WERI-Rb-1 (cell line): Measurements from ENCODE around the gene KRTAP10-10.

Experiments used
- DNase-seq: peaks from one replicate; pipeline ENCODE4 v3.0.0-alpha.2; 2020
- H3K27ac ChIP-seq: fragments of 250-450 bp; sonication (Bioruptor Pico); 2 replicates; pipeline ENCODE4 v1.5.1; 2020; ENCODE audit warnings: mild to moderate bottlenecking, moderate library complexity
- H3K27me3 ChIP-seq: fragments of 250-450 bp; sonication (Bioruptor Pico); 2 replicates; pipeline ENCODE4 v1.5.1; 2021; ENCODE audit warnings: mild to moderate bottlenecking, low read depth, moderate library complexity; ENCODE audit not compliant: insufficient read depth, severe bottlenecking
- H3K36me3 ChIP-seq: fragments of 250-450 bp; sonication (Bioruptor Pico); 2 replicates; pipeline ENCODE4 v1.5.1; 2020; ENCODE audit warnings: mild to moderate bottlenecking, moderate library complexity
- H3K4me3 ChIP-seq: 2 replicates; pipeline ENCODE4 v1.5.1; 2011; ENCODE audit warnings: low read depth, mild to moderate bottlenecking, control low read depth, low read length
- H3K9me3 ChIP-seq: fragments of 250-450 bp; sonication (Bioruptor Pico); 2 replicates; pipeline ENCODE4 v1.5.1; 2021; ENCODE audit warnings: mild to moderate bottlenecking, moderate library complexity; ENCODE audit not compliant: severe bottlenecking
- TF ChIP-seq, protein P1 (sequence below): IDR thresholded peaks from 2 replicates; pipeline ENCODE4 v1.5.1; 2011; ENCODE audit warnings: low read depth, mild to moderate bottlenecking, control low read depth, inconsistent platforms, low read length

KRTAP10-10 gene

DNA sequence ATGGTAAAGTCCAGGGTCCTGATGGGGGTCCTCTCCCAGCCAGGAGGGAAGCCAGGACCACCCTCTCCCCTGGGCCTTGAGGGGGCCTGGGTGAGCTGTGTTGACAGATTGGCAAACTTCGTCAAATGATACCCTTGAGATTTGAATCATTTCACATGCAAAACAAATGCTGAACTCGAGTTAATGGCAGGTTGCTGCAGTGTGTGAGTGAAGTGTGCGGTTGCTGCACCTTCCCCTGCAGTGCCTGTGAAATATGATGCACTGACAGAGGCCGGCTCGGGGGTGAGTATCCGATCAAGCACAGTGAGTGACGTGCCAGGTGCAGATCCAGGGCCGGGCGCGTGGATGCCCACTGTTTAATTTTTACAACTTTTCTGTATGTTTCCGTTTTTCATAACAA, 50.5 kb downstream of the KRTAP10-10 start:
- no peak overlapping the region for H3K27ac ChIP-seq
- H3K36me3 ChIP-seq: no peaks in the 10 kb centered on the region
- no peaks in the 10 kb centered on the region for H3K27me3 ChIP-seq
- DNase-seq: no peak
- TF ChIP-seq, protein P1, sequence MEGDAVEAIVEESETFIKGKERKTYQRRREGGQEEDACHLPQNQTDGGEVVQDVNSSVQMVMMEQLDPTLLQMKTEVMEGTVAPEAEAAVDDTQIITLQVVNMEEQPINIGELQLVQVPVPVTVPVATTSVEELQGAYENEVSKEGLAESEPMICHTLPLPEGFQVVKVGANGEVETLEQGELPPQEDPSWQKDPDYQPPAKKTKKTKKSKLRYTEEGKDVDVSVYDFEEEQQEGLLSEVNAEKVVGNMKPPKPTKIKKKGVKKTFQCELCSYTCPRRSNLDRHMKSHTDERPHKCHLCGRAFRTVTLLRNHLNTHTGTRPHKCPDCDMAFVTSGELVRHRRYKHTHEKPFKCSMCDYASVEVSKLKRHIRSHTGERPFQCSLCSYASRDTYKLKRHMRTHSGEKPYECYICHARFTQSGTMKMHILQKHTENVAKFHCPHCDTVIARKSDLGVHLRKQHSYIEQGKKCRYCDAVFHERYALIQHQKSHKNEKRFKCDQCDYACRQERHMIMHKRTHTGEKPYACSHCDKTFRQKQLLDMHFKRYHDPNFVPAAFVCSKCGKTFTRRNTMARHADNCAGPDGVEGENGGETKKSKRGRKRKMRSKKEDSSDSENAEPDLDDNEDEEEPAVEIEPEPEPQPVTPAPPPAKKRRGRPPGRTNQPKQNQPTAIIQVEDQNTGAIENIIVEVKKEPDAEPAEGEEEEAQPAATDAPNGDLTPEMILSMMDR: no peak
- no peak overlapping the region for H3K4me3 ChIP-seq
- peaks cover 4% of the 10 kb centered on the region for H3K9me3 ChIP-seq
